HG03095 (cell line): ENCODE measurements around the gene MLLT10.
"Not testable (repeated sequence)": the region's sequence is repeated elsewhere in the genome, so short reads cannot be mapped to it uniquely, and the experiment has no call there.

Source experiments
- ATAC-seq: cut with Tn5 transposase; IDR thresholded peaks from one replicate; pipeline ENCODE4 v1.9.1; 2021; ENCODE audit warnings: moderate library complexity; ENCODE audit not compliant: unreplicated experiment

MLLT10 gene

DNA sequence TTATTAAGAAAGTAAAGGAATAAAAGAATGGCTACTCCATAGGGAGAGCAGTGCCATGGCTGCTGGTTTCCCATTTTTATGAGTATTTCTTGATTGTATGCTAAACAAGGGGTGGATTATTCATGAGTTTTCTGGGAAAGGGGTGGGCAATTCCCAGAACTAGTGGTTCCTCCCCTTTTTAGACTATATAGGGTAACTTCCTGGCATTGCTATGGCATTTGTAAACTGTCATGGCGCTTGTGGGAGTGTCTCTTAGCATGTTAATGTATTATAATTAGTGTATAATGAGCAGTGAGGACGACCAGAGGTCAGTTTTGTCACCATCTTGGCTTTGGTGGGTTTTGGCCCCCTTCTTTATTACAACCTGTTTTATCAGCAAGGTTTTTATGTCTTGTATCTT is 40.5 kb downstream of the MLLT10 start:
- ATAC-seq = not testable (repeated sequence)

DNA sequence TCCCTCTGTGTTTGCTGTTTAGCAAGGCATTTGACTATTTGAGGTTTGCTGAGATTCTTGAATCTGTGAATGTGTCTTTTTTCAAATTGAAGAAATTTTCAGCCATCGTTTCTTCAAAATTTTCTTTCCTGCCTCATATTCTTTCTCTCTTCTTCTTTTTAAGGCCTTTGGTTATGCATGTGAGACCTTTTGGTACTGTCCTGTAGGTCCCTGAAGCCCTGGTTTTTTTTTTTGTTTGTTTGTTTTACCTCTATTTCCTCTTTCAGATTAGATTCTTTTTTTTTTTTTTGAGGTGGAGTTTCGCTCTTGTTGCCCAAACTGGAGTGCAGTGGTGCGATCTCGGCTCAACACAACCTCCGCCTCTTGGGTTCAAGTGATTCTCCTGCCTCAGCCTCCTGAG is 45.3 kb downstream of the MLLT10 start:
- no peak for ATAC-seq

DNA sequence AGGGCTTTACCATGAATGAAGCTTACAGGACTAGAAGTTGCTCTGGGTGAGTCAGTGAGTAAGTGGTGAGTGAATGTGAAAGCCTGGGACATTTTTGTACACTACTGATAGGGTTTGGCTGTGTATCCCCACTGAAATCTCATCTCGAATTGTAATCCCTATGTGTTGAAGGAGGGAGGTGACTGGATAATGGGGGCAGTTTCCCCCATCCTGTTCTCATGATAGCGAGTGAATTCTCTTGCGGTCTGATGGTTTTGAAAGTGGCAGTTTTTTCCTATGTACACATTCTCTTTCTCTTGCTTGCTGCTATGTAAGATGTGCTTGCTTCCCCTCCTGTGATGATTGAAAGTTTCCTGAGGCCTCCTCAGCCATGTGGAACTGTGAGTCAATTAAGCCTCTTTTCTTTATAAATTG is 47.4 kb downstream of the MLLT10 start:
- ATAC-seq = peak; percentile 76

DNA sequence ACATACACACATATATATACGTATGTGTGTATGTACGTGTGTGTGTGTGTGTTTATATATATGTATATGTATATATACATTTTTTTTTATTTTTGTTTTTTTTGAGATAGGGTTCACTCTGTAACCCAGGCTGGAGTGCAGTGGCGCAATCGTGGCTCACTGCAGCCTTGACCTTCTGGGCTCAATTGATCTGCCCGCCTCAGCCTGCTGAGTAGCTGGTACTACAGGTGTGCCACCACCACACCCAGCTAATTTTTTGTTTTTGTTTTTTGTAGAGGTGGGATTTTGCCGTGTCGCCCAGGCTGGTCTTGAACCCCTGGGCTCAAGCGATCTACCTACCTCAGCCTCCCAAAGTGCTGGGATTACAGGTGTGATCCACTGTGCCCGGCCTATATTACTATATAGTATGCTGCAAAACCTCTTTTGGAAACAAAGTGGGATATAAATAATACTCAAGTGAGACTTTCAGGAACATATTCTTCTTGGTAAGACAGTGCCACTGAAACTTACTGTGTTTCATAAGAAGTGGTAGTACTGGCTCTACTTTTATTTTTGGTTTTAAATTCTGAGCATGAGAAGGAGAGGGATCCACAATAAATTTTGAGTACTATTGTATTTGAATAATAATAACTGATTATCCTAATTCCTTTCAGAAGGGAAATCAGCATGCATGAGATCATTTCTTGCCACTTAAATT is 51.0 kb downstream of the MLLT10 start:
- ATAC-seq = no peak

DNA sequence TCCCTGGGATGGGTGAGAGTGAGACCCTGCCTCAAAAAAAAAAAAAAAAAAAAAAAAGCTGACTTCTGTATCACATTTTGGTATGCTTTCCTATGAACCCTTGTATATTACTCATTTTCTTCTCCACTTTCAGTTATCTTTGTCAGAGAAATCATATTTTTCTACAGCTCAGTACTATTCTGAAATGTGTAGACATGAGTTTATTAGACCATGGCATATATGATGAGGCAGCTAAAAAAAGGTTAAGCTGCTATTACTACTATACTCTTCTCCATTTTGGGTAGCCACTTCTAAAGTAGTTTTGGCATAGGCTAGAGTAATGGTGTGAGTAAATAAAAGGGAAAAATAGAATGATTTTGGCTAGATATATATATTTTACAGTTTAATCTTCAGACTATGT is 53.4 kb downstream of the MLLT10 start:
- no peak for ATAC-seq

DNA sequence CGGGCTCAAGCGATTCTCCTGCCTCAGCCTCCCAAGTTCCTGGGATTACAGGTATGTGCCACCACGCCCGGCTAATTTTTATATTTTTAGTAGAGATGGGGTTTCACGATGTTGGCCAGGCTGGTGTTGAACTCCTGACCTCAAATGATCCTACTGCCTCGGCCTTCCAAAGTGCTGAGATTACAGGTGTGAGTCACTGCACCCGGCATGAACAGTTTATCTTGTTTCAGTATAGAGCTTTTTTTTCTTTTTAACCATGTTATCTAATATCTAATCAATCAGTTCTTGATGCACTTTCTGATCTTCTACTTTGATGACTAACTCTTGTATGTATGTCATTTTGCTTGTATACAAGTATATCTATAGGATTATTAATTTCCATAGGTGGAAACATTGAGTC is 54.1 kb downstream of the MLLT10 start:
- ATAC-seq = not testable (repeated sequence)

DNA sequence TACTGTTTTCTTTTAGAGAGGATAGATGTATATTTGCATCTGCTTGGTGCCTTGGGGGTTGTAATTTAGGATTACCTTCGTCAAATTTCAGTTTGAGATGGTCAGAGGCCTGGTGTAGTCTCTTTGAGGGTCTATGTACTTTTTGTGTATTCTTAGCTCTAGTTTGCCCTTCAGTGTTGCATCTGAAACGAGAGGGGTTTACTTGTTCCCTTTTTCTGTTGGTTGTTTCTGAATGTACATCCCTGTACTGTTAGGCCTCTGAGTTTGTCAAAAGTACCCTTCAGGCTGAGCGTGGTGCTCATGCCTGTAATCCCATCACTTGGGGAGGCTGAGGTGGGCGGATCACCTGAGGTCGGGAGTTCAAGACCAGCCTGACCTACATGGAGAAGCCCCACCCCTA is 60.0 kb downstream of the MLLT10 start:
- ATAC-seq = no peak

DNA sequence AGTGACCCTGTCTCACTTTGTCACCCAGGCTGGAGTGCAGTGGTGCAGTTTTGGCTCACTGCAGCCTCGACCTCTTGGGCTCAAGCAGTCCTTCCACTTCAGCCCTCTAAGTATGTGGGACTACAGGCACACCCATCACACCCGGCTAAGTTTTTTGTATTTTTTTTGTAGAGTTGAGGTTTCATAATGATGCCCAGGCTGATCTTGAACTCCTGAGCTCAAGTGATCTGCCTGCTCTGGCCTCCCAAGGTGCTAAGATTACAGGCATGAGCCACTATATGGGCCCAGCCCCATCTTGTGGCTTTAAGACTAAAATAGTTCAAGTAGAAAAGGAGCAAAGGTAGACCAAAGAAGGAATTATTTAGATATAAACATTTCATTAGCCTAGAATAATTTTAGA is 65.5 kb downstream of the MLLT10 start:
- no peak for ATAC-seq

DNA sequence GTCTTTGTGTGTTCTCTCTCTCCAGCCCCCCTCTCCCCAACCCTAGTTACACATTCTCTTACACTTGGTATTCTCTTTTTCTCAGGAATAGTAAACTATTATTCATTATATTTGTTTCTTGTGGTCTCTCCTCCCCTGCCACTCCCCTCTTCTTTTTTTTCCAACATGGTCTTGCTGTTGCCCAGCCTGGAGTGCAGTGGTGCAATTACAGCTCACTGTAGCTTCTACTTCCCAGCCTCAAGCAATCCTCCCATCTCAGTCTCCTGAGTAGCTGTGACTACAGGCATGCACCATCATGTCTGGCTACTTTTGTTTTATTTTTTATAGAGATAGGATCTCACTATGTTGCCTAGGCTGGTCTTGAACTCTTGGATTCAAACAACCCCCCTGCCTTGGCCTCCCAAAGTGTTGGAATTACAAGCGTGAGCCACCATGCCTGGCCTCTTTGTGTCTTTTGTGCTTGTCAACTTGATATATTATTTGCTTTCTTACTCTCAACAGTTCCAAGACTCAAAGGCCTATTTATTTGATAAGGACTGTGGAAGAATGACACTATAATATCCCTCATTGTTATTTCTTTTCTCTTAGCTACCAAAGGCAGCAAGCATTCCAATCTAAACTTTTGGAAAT is 66.9 kb downstream of the MLLT10 start:
- ATAC-seq = no peak

DNA sequence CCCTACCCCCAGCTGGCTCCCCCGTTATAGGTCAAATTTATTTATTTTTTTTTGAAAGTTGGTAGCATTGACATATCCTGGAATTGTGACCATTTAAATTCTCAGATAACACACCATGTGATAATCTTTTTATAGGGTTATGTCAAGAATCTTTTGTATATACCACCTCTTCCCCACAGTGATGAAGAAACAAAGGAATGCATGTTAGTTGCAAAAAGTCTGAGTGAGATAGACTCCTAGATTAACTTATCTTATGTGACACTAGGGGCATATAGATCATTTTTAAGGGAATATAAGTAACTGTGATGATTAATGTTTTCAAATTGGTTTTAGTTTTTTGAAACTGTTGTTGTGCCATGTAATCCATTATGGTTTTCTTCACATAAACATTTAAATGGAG is 68.3 kb downstream of the MLLT10 start:
- ATAC-seq = no peak

DNA sequence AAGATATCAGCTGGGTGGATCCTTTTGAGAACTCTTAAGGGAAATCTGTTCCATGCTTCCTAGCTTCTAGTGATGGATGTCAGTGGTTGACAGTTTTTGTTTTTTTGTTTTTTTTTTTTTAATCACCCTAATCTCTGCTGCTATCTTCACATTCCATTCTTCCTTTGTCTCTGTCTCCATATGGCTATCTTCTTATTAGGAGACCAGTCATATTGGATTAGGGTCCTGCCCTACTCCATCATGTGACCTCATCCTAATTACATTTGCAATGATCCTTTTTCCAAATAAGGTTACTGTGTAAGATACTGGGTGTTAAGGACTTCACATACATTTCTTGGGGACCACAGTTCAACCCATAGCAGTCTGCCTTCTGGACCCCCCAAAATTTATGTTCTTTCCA is 69.7 kb downstream of the MLLT10 start:
- no peak for ATAC-seq

DNA sequence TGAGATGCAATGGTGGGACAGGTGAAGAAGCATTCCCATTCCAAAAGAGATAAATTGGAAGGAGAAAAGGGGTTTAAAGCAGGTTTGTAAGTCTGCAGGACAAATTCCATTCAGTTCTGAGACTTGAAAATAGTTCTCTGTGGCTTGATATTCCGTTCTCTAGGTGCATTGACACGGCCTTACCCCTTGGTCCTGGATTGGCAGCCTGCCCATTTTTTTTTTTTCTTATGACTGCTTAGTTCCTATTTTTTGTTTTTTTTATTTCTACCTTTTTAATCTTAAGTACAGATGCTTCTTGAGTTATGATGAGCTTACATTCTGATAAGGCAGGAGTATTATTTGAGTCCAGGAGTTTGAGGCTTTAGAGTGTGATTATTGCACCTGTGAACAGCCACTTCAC is 70.6 kb downstream of the MLLT10 start:
- ATAC-seq = no peak

DNA sequence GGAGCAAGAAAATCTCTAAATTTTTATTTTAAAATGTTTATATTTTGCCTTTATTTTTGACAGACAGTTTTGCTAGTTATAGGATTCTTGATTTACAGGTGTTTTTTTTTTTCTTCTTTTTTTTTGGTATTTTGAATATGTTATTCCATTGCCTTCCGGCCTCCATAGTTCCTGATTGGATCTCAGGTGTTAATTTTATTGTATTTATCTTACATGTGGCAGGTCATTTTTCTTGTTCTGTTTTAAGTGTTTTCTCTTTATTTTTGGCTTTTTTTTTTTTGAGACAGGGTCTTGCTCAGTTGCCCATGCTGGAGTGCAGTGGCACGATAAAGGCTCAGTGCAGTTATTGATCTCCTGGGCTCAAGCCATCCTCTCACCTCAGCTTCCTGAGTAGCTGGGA is 73.9 kb downstream of the MLLT10 start:
- no peak for ATAC-seq

DNA sequence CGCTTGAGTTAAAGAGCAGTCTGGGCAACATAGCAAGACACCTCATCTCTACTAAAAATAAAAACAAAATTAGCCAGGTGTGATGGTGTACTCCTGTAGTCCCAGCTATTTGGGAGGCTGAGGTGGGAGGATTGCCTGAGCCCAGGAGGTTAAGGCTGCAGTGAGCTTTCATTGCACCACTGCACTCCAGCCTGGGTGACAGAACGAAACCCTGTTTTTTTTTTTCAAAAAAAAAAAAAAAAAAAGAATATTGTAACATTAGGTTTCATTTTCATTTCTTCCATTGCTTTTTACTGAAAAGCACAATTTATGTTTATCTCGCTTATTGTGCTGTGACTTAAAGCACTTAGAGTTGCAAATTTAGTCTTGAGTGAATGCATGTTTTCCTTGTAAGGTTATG is 80.0 kb downstream of the MLLT10 start:
- no peak for ATAC-seq

DNA sequence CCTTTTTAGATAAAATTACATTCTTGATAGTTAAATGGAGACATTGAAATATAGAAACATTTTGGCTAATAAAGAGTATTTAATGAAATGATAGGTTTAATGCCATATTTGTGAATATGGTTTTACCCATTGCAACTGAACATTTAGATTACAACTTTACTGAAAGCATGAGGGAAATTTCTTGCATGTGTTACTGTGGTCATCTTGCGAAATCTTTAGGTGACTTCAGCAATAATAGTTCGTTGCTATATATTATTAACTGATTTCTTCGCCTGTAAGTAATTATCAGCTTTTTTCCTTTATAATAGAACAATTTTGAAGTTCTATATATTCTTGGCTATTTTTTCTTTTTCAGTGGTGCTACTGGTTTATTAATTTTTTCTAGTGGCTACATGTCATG is 83.2 kb downstream of the MLLT10 start:
- ATAC-seq = no peak

DNA sequence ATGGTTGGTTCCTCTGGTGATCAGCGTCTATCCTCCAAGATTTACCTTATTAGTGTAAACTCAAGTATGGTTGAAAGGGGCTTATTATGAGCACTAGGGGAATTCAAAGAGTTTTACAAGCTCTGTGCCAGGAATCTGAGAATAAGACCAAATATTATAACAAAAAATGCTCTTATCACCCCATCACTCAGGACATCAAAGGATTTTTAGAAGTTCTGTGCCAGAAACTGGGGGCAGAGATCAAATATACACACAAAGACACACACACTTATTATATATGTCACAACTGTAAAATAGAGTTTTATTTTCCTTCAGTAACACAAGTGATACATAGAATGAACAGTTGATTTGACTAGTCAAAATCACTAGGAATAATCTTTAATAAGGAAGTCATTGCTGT is 89.3 kb downstream of the MLLT10 start:
- no peak for ATAC-seq

DNA sequence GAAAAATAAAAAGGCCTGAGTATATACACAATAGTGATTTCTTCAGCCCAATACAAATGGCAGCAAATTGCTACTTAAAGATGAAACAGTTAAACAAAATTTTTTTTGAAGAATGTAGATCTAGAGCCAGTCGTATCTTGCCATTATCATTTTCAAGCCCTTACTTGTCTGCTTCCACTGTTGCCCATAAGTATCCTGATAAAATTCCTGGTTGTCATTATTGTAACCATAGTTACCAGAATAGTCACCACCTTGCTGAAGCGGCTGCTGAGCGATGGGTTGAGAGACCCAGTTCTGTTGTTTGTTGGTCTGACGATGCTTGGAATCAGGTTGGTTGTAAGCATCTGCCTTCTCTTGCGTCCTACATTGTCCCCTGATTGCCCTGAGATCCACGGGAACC is 90.4 kb downstream of the MLLT10 start:
- ATAC-seq = not testable (repeated sequence)

DNA sequence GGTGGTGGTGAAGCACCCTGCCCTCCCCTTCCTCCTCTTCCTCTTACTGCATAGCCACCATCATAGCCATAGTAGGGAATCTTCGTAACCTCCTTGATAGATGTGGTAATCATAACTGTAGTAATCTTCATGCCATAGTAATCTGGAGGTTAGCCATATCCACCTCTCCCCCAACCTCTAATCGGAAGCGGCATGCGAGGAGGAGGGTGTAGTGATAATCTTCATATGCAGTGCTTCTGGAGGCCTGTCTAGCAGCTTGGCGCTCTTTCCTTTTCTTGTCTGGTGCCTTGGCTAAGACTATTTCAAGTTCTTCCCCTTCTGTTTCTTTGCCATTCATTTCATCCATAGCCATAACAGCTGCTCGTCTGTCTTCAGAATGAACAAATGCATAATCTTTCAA is 90.9 kb downstream of the MLLT10 start:
- no peak for ATAC-seq

DNA sequence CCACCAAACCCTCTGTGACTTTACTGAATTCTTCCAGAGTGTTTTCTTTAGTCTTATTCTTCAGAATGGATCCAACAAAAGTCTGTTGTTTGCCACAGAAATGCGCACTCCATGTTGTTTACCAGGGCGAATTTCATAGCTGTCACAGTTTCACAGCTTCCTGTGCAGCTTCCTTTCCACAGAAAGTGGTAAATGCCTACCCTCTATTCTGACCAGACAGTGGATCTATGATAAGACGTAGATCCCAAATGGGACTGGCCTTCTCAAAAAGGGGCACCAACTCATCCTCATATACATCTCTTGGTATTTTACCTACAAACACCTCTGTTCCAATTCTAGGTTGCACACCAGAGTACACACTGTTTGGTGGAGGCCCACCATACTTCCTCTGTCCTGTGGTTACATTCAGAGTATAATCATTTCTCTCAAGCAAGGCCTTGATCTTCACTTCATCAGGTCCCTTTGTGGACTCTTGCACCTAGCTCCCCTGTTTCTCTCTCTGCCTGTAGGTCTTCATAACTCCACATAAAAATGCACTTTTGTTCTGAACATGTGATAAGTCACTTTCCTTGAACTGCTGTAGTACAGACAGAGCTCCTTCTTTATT is 91.7 kb downstream of the MLLT10 start:
- ATAC-seq = no peak

DNA sequence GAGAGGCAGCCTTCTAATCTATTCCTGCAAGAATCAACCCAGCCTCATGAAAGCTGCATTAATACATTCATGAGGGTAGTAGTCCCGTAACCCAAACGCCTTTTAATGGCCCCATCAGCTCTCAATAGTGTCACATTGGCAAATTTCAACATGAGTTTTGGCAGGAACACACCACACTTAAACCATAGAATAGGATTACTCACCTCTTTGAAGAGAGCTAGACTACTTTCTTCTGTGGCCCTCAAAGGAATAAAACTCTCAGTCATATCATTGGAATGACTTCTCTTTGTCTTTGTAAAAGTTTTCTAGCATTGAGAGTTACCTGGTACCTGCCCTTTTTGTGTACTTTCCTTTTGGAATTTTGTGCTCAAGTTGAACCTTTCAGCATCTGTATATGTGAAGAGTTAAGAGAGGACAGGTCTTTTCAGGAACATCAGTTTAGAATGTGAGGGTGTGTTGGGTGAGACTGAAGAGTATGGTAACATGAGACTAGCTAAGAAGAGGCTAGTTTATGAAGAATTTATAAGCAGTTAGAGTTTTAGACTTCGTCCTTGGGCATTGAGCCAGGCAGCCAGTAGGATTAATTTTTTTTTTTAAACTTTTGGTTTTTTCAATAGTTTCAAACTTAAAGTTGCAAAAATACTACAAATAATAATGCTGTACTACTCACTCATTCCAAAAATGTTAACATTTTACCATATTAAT is 92.6 kb downstream of the MLLT10 start:
- ATAC-seq = no peak

DNA sequence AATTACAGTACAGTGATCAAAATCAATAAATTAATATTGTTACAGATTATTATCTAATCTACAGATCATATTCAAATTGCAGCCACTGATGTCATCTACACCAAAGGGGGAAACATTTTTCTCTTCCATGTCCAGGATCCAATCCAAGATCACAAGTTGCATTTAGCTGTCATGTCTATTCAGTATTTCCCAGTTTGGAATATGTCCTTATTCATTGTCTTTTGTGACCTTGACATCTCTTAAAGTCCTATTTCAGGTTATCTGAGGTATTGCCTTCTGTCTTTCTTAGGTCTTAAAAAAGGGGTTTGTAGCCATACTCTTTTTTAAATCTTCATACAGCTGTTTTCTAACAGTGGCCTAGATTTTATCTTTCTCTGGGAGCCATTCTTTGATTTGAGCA is 93.3 kb downstream of the MLLT10 start:
- ATAC-seq = no peak

DNA sequence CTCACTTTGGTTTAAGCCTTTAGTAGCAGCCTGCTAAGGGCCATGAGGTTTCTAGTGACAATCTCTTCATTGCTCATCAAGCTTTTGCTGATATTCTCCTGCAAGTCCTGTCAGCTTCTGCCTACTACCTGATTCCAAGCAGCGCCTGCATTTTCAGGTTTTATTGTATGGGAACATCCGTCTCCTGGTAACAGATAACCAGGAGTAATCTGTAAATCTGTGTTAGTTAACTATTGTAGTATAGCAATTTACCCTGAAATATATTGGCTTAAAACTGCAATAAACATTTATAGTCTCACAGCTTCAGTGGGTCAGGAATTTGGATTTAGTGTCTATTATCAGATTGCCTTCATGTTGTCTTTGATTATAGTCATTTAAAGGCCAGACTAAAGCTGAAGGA is 94.0 kb downstream of the MLLT10 start:
- no peak for ATAC-seq
